Stimulated activated CD8-positive, alpha-beta memory T cell treated with anti-CD3 and anti-CD28 coated beads, Interleukin-12 subunit alpha, Interleukin-12 subunit beta, amount 100 ng/mL, for 4 hours (primary cell): ENCODE results near the gene BLOC1S5.
"Not testable (repeated sequence)": the region's sequence is repeated elsewhere in the genome, so short reads cannot be mapped to it uniquely, and the experiment has no call there.

Experiments used
- DNase-seq: peaks from one replicate; pipeline ENCODE4 v3.0.0-alpha.2; 2020; ENCODE audit warnings: low read depth

The BLOC1S5 gene

GRCh38 chr6:8041913-8042583 lies 22.1 kb downstream of the BLOC1S5 start:
- DNase-seq: no peak

- DNase-seq: not testable (repeated sequence)
Measured at GRCh38 chr6:8034107-8034506, 30.1 kb downstream of the BLOC1S5 start.

- no peak for DNase-seq
Measured at GRCh38 chr6:8030920-8031319, 33.3 kb downstream of the BLOC1S5 start.

GRCh38 chr6:8029243-8029870 lies 34.8 kb downstream of the BLOC1S5 start:
- DNase-seq: no peak

- no peak for DNase-seq
Measured at GRCh38 chr6:8027965-8028651, 36.1 kb downstream of the BLOC1S5 start.

- no peak for DNase-seq
Measured at GRCh38 chr6:8026800-8027199, 37.4 kb downstream of the BLOC1S5 start.

GRCh38 chr6:8025191-8025590 lies 39.0 kb downstream of the BLOC1S5 start:
- DNase-seq: no peak

- DNase-seq: no peak
Measured at GRCh38 chr6:8023638-8024037, 40.6 kb downstream of the BLOC1S5 start.

- DNase-seq: no peak
Measured at GRCh38 chr6:8020083-8020482, 44.1 kb downstream of the BLOC1S5 start.

GRCh38 chr6:8017705-8018104 lies 46.5 kb downstream of the BLOC1S5 start:
- DNase-seq: no peak

GRCh38 chr6:8017276-8017701 lies 46.9 kb downstream of the BLOC1S5 start:
- no peak for DNase-seq

- DNase-seq: no peak
Measured at GRCh38 chr6:8014947-8015346, 49.2 kb downstream of the BLOC1S5 start.

GRCh38 chr6:8013763-8014162 lies 50.4 kb downstream of the BLOC1S5 start:
- no peak for DNase-seq

GRCh38 chr6:8006208-8006607 lies 58.0 kb downstream of the BLOC1S5 start:
- DNase-seq: no peak

GRCh38 chr6:8005136-8005535 lies 59.1 kb downstream of the BLOC1S5 start:
- DNase-seq: no peak

GRCh38 chr6:8000636-8001035 lies 63.6 kb downstream of the BLOC1S5 start:
- DNase-seq: no peak

GRCh38 chr6:8000188-8000596 lies 64.0 kb downstream of the BLOC1S5 start:
- DNase-seq: no peak

- DNase-seq: no peak
Measured at GRCh38 chr6:7999201-7999600, 65.0 kb downstream of the BLOC1S5 start.

GRCh38 chr6:7998103-7998725 lies 66.0 kb downstream of the BLOC1S5 start:
- DNase-seq: no peak

- no peak for DNase-seq
Measured at GRCh38 chr6:7997286-7997685, 66.9 kb downstream of the BLOC1S5 start.

- DNase-seq: no peak
Measured at GRCh38 chr6:7996538-7997111, 67.6 kb downstream of the BLOC1S5 start.

- no peak for DNase-seq
Measured at GRCh38 chr6:7993952-7994351, 70.2 kb downstream of the BLOC1S5 start.

- DNase-seq: no peak
Measured at GRCh38 chr6:7993399-7993798, 70.8 kb downstream of the BLOC1S5 start.
